NCI-H1436 (cell line): ENCODE results near the gene ALPG.
A peak's percentile ranks its signal among the peaks of the same experiment; 100 is the strongest.
"Not testable (repeated sequence)": the region's sequence is repeated elsewhere in the genome, so short reads cannot be mapped to it uniquely, and the experiment has no call there.

Experiments used
- DNase-seq: peaks from one replicate; lab custom pipeline; 2025; lab: John Stamatoyannopoulos, UW

ALPG gene

GRCh38 chr2:232406556-232407310 lies at the start of gene ALPG:
Gene ALPG, plus strand, starts transcription at chr2:232406844. Its CDS starts 51 bp downstream, at chr2:232406895.
- DNase-seq: no peak

GRCh38 chr2:232361646-232362045 lies 45.0 kb upstream of the ALPG start:
- DNase-seq: no peak

- DNase-seq: no peak
Observed at GRCh38 chr2:232362174-232362900, 44.3 kb upstream of the ALPG start.

GRCh38 chr2:232363064-232363783 lies 43.4 kb upstream of the ALPG start:
- DNase-seq: not testable (repeated sequence)

GRCh38 chr2:232363784-232364615 lies 42.6 kb upstream of the ALPG start:
- DNase-seq: no peak

- not testable (repeated sequence) for DNase-seq
Observed at GRCh38 chr2:232364806-232365594, 41.6 kb upstream of the ALPG start.

- DNase-seq: no peak
Observed at GRCh38 chr2:232365621-232366321, 40.9 kb upstream of the ALPG start.

- DNase-seq: peak; percentile 35
Observed at GRCh38 chr2:232366461-232366860, 40.2 kb upstream of the ALPG start.

- no peak for DNase-seq
Observed at GRCh38 chr2:232367016-232367415, 39.6 kb upstream of the ALPG start.

GRCh38 chr2:232367591-232368233 lies 38.9 kb upstream of the ALPG start:
- no peak for DNase-seq

GRCh38 chr2:232368311-232368731 lies 38.3 kb upstream of the ALPG start:
- no peak for DNase-seq

- no peak for DNase-seq
Observed at GRCh38 chr2:232369126-232369951, 37.3 kb upstream of the ALPG start.

GRCh38 chr2:232370007-232370406 lies 36.6 kb upstream of the ALPG start:
- DNase-seq: not testable (repeated sequence)

GRCh38 chr2:232372231-232373208 lies 34.1 kb upstream of the ALPG start:
- DNase-seq: no peak

- DNase-seq: no peak
Observed at GRCh38 chr2:232374356-232374755, 32.3 kb upstream of the ALPG start.

- no peak for DNase-seq
Observed at GRCh38 chr2:232375164-232375563, 31.5 kb upstream of the ALPG start.

- DNase-seq: no peak
Observed at GRCh38 chr2:232376260-232376659, 30.4 kb upstream of the ALPG start.

GRCh38 chr2:232376713-232377112 lies 29.9 kb upstream of the ALPG start:
- no peak for DNase-seq
